IMR-90 (cell line): Measurements from ENCODE around the gene BOLL. TPM values are rescaled to one million over a fixed set of nuclear protein-coding genes. Genes with fewer than 3 reads are reported as not detected.

Experiments
- ATAC-seq: fragments of 200-7000 bp; cut with Tn5 transposase; 2 replicates; pipeline ENCODE4 v1.9.1; 2020; ENCODE audit warnings: low read depth, mild to moderate bottlenecking, moderate library complexity
- BruUV-seq: library from RNA; stranded (reverse); fragments of 400-500 nt; replicated peaks from 2 replicates; lab custom pipeline; 2021; lab: Mats Ljungman, UMichigan
- CTCF ChIA-PET: fragments of 300-600 bp; formaldehyde crosslinking; extraction: SDS; loops from one replicate; lab custom pipeline; 2021; ENCODE audit warnings: antibody characterized with exemption; lab: Yijun Ruan, JAX
- POLR2A ChIA-PET: fragments of 300-600 bp; sonication (Branson Sonifier 250); formaldehyde crosslinking; loops from one replicate; lab custom pipeline; 2022; ENCODE audit warnings: antibody characterized with exemption; ENCODE audit not compliant: unreplicated experiment; lab: Charles Lee
- DNase-seq: peaks from one replicate; pipeline ENCODE4 v3.0.0; 2013
- H2AFZ ChIP-seq: replicated peaks from 2 replicates; pipeline ENCODE3; 2013; ENCODE audit warnings: low read length, mild to moderate bottlenecking; ENCODE audit not compliant: poor library complexity
- H2AK5ac ChIP-seq: 2 replicates; pipeline ENCODE4 v1.6.1; 2013; ENCODE audit warnings: low read depth, low read length, inconsistent platforms
- H2AK9ac ChIP-seq: replicated peaks from 2 replicates; pipeline ENCODE3; 2013; ENCODE audit warnings: mild to moderate bottlenecking, low read depth, low read length, moderate library complexity; ENCODE audit not compliant: poor library complexity
- H2BK120ac ChIP-seq: 2 replicates; pipeline ENCODE4 v1.6.1; 2013; ENCODE audit warnings: low read depth, low read length, inconsistent platforms
- H2BK15ac ChIP-seq: 3 replicates; pipeline ENCODE4 v1.6.1; 2013; ENCODE audit warnings: low read depth, low read length, inconsistent platforms
- H2BK20ac ChIP-seq: 2 replicates; pipeline ENCODE4 v1.6.1; 2013; ENCODE audit warnings: low read depth, mild to moderate bottlenecking, inconsistent platforms, low read length, moderate library complexity
- H2BK5ac ChIP-seq: 2 replicates; pipeline ENCODE4 v1.6.1; 2013; ENCODE audit warnings: mild to moderate bottlenecking, low read depth, low read length, inconsistent platforms; ENCODE audit not compliant: poor library complexity, severe bottlenecking
- H3K14ac ChIP-seq: replicated peaks from 2 replicates; pipeline ENCODE4 v1.6.1; 2013; ENCODE audit warnings: low read depth, low read length, inconsistent platforms
- H3K18ac ChIP-seq: 2 replicates; pipeline ENCODE4 v1.6.1; 2013; ENCODE audit warnings: low read depth, low read length, control low read depth
- H3K23ac ChIP-seq: 2 replicates; pipeline ENCODE4 v1.6.1; 2013; ENCODE audit warnings: low read depth, low read length, inconsistent platforms
- H3K27ac ChIP-seq: 2 replicates; pipeline ENCODE4 v1.5.1; 2013; ENCODE audit warnings: mild to moderate bottlenecking, control low read depth, low read length; ENCODE audit not compliant: insufficient read depth
- H3K27me3 ChIP-seq: 2 replicates; pipeline ENCODE4 v1.6.1; 2013; ENCODE audit warnings: low read length; ENCODE audit not compliant: control insufficient read depth, insufficient read depth
- H3K36me3 ChIP-seq: 2 replicates; pipeline ENCODE4 v1.6.1; 2013; ENCODE audit warnings: low read length, mixed read lengths; ENCODE audit not compliant: control insufficient read depth, insufficient read depth
- H3K4ac ChIP-seq: 2 replicates; pipeline ENCODE4 v1.6.1; 2013; ENCODE audit warnings: low read depth, low read length, inconsistent platforms
- H3K4me1 ChIP-seq: 2 replicates; pipeline ENCODE4 v1.6.1; 2013; ENCODE audit warnings: low read length, mixed read lengths; ENCODE audit not compliant: control insufficient read depth, insufficient read depth
- H3K4me2 ChIP-seq: 2 replicates; pipeline ENCODE4 v1.6.1; 2013; ENCODE audit warnings: low read depth, mild to moderate bottlenecking, control low read depth, low read length, moderate library complexity
- H3K4me3 ChIP-seq: 2 replicates; pipeline ENCODE4 v1.5.1; 2013; ENCODE audit warnings: low read depth, mild to moderate bottlenecking, control low read depth, low read length, moderate library complexity; ENCODE audit not compliant: insufficient read depth
- H3K56ac ChIP-seq: 2 replicates; pipeline ENCODE4 v1.6.1; 2013; ENCODE audit warnings: low read length, inconsistent platforms; ENCODE audit not compliant: insufficient read depth; ENCODE audit errors: extremely low read depth
- H3K79me1 ChIP-seq, 2 experiments: 2 replicates each; pipeline ENCODE4 v1.6.1; 2013; ENCODE audit warnings: low read length in 2 of 2, inconsistent platforms in 1 of 2, low read depth in 1 of 2
- H3K9ac ChIP-seq: 2 replicates; pipeline ENCODE4 v1.6.1; 2013; ENCODE audit warnings: low read depth, low read length, control low read depth
- H3K9me1 ChIP-seq: 2 replicates; pipeline ENCODE4 v1.6.1; 2013; ENCODE audit warnings: low read length, inconsistent platforms; ENCODE audit not compliant: insufficient read depth
- H3K9me3 ChIP-seq: 2 replicates; pipeline ENCODE4 v1.6.1; 2013; ENCODE audit warnings: low read length; ENCODE audit not compliant: control insufficient read depth, insufficient read depth
- H4K20me1 ChIP-seq: 2 replicates; pipeline ENCODE4 v1.6.1; 2013; ENCODE audit warnings: low read length, inconsistent platforms; ENCODE audit not compliant: insufficient read depth
- H4K5ac ChIP-seq: 2 replicates; pipeline ENCODE4 v1.6.1; 2013; ENCODE audit warnings: mild to moderate bottlenecking, low read depth, low read length, control low read depth
- H4K8ac ChIP-seq, 2 experiments: 2 replicates each; pipeline ENCODE4 v1.6.1; 2013; ENCODE audit warnings: low read depth in 2 of 2, low read length in 2 of 2, control low read depth in 1 of 2, inconsistent platforms in 1 of 2
- H4K91ac ChIP-seq: 2 replicates; pipeline ENCODE4 v1.6.1; 2013; ENCODE audit warnings: low read depth, low read length, inconsistent platforms; ENCODE audit not compliant: insufficient read depth
- MXI1 ChIP-seq: IDR thresholded peaks from 2 replicates; pipeline ENCODE4 v1.6.1; 2012; ENCODE audit warnings: low read depth, mild to moderate bottlenecking, low read length, moderate library complexity, borderline replicate concordance
- NFE2L2 ChIP-seq: fragments of 150-350 bp; IDR thresholded peaks from 2 replicates; pipeline ENCODE4 v1.6.1; 2016; ENCODE audit warnings: low read depth, mild to moderate bottlenecking, low read length
- RAD21 ChIP-seq: IDR thresholded peaks from 2 replicates; pipeline ENCODE4 v1.6.1; 2012; ENCODE audit warnings: low read length, improper control_type of control experiment
- WGBS, 2 experiments: methylation state at CpG; one replicate each; pipeline versions ENCODE4 v1.1.5 to v1.1.7; 2013; ENCODE audit warnings: missing lambda C conversion rate in 2 of 2; ENCODE audit not compliant: insufficient read length in 1 of 2; ENCODE audit errors: extremely low coverage in 2 of 2; 5-methylcytosine and 5-hydroxymethylcytosine counted together
- dilution Hi-C: fragments of 300-500 bp; cut with HindIII; formaldehyde crosslinking; loops from one replicate; pipeline ENCODE4 v1.14.3; 2018; ENCODE audit warnings: low sequenced_read_pairs; ENCODE audit not compliant: unreplicated experiment
- in situ Hi-C: fragments of 300-500 bp; cut with MboI; formaldehyde crosslinking; loops from 3 replicates; pipeline ENCODE4 v1.14.3; 2019; ENCODE audit warnings: low sequenced_read_pairs, inconsistent platforms, mixed read lengths
- intact Hi-C: fragments of 100-400 bp; cut with micrococcal nuclease; formaldehyde crosslinking; loops from 2 replicates; pipeline ENCODE4 v1.10.0; 2022
- polyA plus RNA-seq, 3 experiments: library from polyadenylated mRNA; depleted of rRNA; stranded (reverse); fragments of >200 nt; gene quantifications; 2 replicates each; pipeline ENCODE4 v1.2.3, GENCODE V29; 2012; ENCODE audit warnings: low replicate concordance in 1 of 3
- total RNA-seq: library from RNA; depleted of rRNA; stranded (reverse); fragments of >200 nt; gene quantifications from 2 replicates; pipeline ENCODE4 v1.2.3, GENCODE V29; 2012

The BOLL gene
- total and polyA plus RNA-seq, 2 of the 4 experiments (the other 2 are of a cell fraction): not detected

GRCh38 chr2:197798187-197798586, 13.1 kb upstream of the BOLL start:
- POLR2A ChIA-PET: no interaction called here

More at GRCh38 chr2:197798187-197798586, 13.1 kb upstream of the BOLL start:
- CTCF ChIA-PET: no interaction called here
- Histone ChIP-seq H3K27ac (no peak overlapping the region), H3K4me2 (no peak overlapping the region), H2BK5ac (no peak overlapping the region), H2BK15ac (no peak overlapping the region), H3K4me1 (no peaks in the 10 kb centered on the region), H3K56ac (no peak overlapping the region), H2BK20ac (no peak overlapping the region), H3K9me1 (no peaks in the 10 kb centered on the region), H3K4ac (no peak overlapping the region), H3K14ac (no peak overlapping the region), H4K8ac (no peak overlapping the region), H3K9ac (no peak overlapping the region), H3K79me1 (no peaks in the 10 kb centered on the region), H3K23ac (no peak overlapping the region), H3K4me3 (no peak overlapping the region), H3K18ac (no peak overlapping the region), H3K27me3 (peaks cover 4% of the 10 kb centered on the region), H2AFZ (no peak overlapping the region), H4K5ac (no peak overlapping the region), H2BK120ac (no peak overlapping the region), H2AK9ac (no peak overlapping the region), H4K20me1 (no peaks in the 10 kb centered on the region), H4K91ac (no peak overlapping the region), H3K9me3 (no peaks in the 10 kb centered on the region), H3K36me3 (no peaks in the 10 kb centered on the region), H2AK5ac (no peak overlapping the region)
- 100% methylated on average over 1 of the region's 4 CpGs; no CpG with 5 or more reads in 1 of the 2 experiments for WGBS, 2 experiments
- intact Hi-C loops: no loop called here
- ATAC-seq (no peak), DNase-seq (no peak)
- no TSS peak for BruUV-seq
- TF ChIP-seq NFE2L2 (no peak), MXI1 (no peak), RAD21 (no peak)
- in situ Hi-C loops: no loop called here
- dilution Hi-C loops: no loop called here
